WTC11 (cell line): Measurements from ENCODE around the gene ST8SIA1. TPM values are rescaled to one million over a fixed set of nuclear protein-coding genes. Genes with fewer than 3 reads are reported as not detected.

Experiments used
- ATAC-seq: fragments of 200-7000 bp; cut with Tn5 transposase; 2 replicates; pipeline ENCODE4 v1.10.0; 2021; ENCODE audit warnings: mild to moderate bottlenecking, moderate library complexity
- CTCF ChIA-PET: fragments of 300-600 bp; sonication (Branson Sonifier 250); formaldehyde crosslinking; loops from one replicate; lab custom pipeline; 2021; ENCODE audit warnings: antibody characterized with exemption; lab: Charles Lee
- POLR2A ChIA-PET: fragments of 350-600 bp; sonication (Branson Sonifier 250); formaldehyde crosslinking; loops from one replicate; lab custom pipeline; 2021; ENCODE audit warnings: antibody characterized with exemption; lab: Charles Lee
- DNase-seq: peaks from one replicate; pipeline ENCODE4 v3.0.0; 2021; ENCODE audit warnings: low spot score
- H3K27ac Mint-ChIP-seq: 2 replicates; pipeline ENCODE4 v1.8.0; 2021; ENCODE audit warnings: mixed read lengths
- H3K27me3 Mint-ChIP-seq: 2 replicates; pipeline ENCODE4 v1.8.0; 2021; ENCODE audit warnings: low read depth, mild to moderate bottlenecking, moderate library complexity, mixed read lengths
- H3K36me3 Mint-ChIP-seq: 2 replicates; pipeline ENCODE4 v1.8.0; 2021; ENCODE audit warnings: mixed read lengths
- H3K4me1 Mint-ChIP-seq: 2 replicates; pipeline ENCODE4 v1.8.0; 2022; ENCODE audit warnings: mixed read lengths
- H3K4me3 Mint-ChIP-seq: 2 replicates; pipeline ENCODE4 v1.8.0; 2021; ENCODE audit warnings: mild to moderate bottlenecking, moderate library complexity, mixed read lengths
- H3K9me3 Mint-ChIP-seq: 2 replicates; pipeline ENCODE4 v1.8.0; 2021; ENCODE audit warnings: mixed read lengths
- AFF4 ChIP-seq: sonication (generic); formaldehyde crosslinking; IDR thresholded peaks from 2 replicates; pipeline ENCODE4 v1.8.1; 2023; ENCODE audit warnings: mild to moderate bottlenecking, missing genetic modification reagents, borderline replicate concordance
- ESRRA ChIP-seq: sonication (generic); formaldehyde crosslinking; IDR thresholded peaks from 2 replicates; pipeline ENCODE4 v1.8.1; 2022; ENCODE audit warnings: mild to moderate bottlenecking, missing genetic modification reagents, borderline replicate concordance
- ETV6 ChIP-seq: sonication (generic); formaldehyde crosslinking; IDR thresholded peaks from 2 replicates; pipeline ENCODE4 v1.8.1; 2022; ENCODE audit warnings: mild to moderate bottlenecking, missing genetic modification reagents
- FOXK1 ChIP-seq: sonication (generic); formaldehyde crosslinking; IDR thresholded peaks from 2 replicates; pipeline ENCODE4 v1.8.0; 2022; ENCODE audit warnings: mild to moderate bottlenecking, moderate library complexity, missing genetic modification reagents
- FOXP1 ChIP-seq: sonication (generic); formaldehyde crosslinking; IDR thresholded peaks from 2 replicates; pipeline ENCODE4 v1.8.0; 2022; ENCODE audit warnings: missing genetic modification reagents, mild to moderate bottlenecking, moderate library complexity, borderline replicate concordance
- HMGA2 ChIP-seq: fragments of 250-450 bp; sonication (Bioruptor Pico); IDR thresholded peaks from 2 replicates; pipeline ENCODE4 v1.4.0; 2021; ENCODE audit warnings: mild to moderate bottlenecking, moderate library complexity
- JUN ChIP-seq: sonication (generic); formaldehyde crosslinking; IDR thresholded peaks from 2 replicates; pipeline ENCODE4 v1.8.0; 2023; ENCODE audit warnings: mild to moderate bottlenecking, missing genetic modification reagents
- KAT7 ChIP-seq: sonication (generic); formaldehyde crosslinking; IDR thresholded peaks from 2 replicates; pipeline ENCODE4 v1.8.1; 2023; ENCODE audit warnings: missing genetic modification reagents, mild to moderate bottlenecking, borderline replicate concordance
- MYBL2 ChIP-seq: sonication (generic); formaldehyde crosslinking; IDR thresholded peaks from 2 replicates; pipeline ENCODE4 v1.8.1; 2023; ENCODE audit warnings: mild to moderate bottlenecking, moderate library complexity, missing genetic modification reagents
- NR1H2 ChIP-seq: sonication (generic); formaldehyde crosslinking; IDR thresholded peaks from 2 replicates; pipeline ENCODE4 v1.9.0; 2021; ENCODE audit warnings: mild to moderate bottlenecking, moderate library complexity, missing genetic modification reagents
- NR3C1 ChIP-seq: sonication (generic); formaldehyde crosslinking; conservative IDR thresholded peaks from 2 replicates; pipeline ENCODE4 v1.8.1; 2023; ENCODE audit warnings: low read depth, mild to moderate bottlenecking, missing genetic modification reagents
- TCF7 ChIP-seq: sonication (generic); formaldehyde crosslinking; IDR thresholded peaks from 2 replicates; pipeline ENCODE4 v1.8.0; 2022; ENCODE audit warnings: mild to moderate bottlenecking, low read depth, missing genetic modification reagents, moderate library complexity
- ZNF121 ChIP-seq: sonication (generic); formaldehyde crosslinking; IDR thresholded peaks from 2 replicates; pipeline ENCODE4 v1.8.0; 2023; ENCODE audit warnings: missing genetic modification reagents
- ZNF263 ChIP-seq: sonication (generic); formaldehyde crosslinking; IDR thresholded peaks from 2 replicates; pipeline ENCODE4 v1.8.1; 2022; ENCODE audit warnings: low read depth, mild to moderate bottlenecking, moderate library complexity, missing genetic modification reagents
- ZNF396 ChIP-seq: fragments of 250-450 bp; sonication (Bioruptor Pico); IDR thresholded peaks from 2 replicates; pipeline ENCODE4 v1.8.0; 2021; ENCODE audit warnings: mild to moderate bottlenecking, moderate library complexity, borderline replicate concordance
- ZNF416 ChIP-seq: fragments of 250-450 bp; sonication (Bioruptor Pico); IDR thresholded peaks from 2 replicates; pipeline ENCODE4 v1.9.0; 2021; ENCODE audit warnings: mild to moderate bottlenecking, inconsistent platforms
- ZNF532 ChIP-seq: fragments of 250-450 bp; sonication (Bioruptor Pico); IDR thresholded peaks from 2 replicates; pipeline ENCODE4 v1.9.0; 2021; ENCODE audit warnings: mild to moderate bottlenecking, borderline replicate concordance
- total RNA-seq: library from RNA; stranded (reverse); gene quantifications from 3 replicates; pipeline ENCODE4 v1.2.3, GENCODE V29; 2021
- TF ChIP-seq, protein P1 (sequence below): sonication (generic); formaldehyde crosslinking; IDR thresholded peaks from 2 replicates; pipeline ENCODE4 v1.8.1; 2023; ENCODE audit warnings: mild to moderate bottlenecking, missing genetic modification reagents, moderate library complexity

The ST8SIA1 gene
- total RNA-seq, 1 experiment from 2014 or later = 2.3 TPM

DNA sequence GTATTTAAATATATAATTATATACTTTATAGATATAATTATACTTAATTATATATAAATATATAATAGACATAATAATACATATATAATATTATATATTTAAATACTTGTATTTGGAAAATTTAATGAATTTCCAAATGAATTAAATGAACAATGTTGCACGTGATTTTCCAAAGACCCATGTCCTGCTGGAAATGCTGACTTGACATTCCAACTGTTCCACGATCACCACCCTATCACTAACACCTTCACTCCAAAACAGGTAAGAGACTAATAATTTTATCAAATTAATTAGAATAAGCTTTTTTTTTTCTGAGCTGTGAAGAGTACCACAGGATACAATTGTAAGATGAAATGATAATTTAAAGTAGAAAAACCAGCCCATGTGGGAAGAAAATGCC is 103.4 kb downstream of the ST8SIA1 start:
- Mint-ChIP-seq H3K36me3 (no peaks in the 10 kb centered on the region), H3K4me3 (no peak overlapping the region), H3K27ac (no peak overlapping the region), H3K9me3 (no peaks in the 10 kb centered on the region), H3K27me3 (no peaks in the 10 kb centered on the region), H3K4me1 (peaks cover 14% of the 10 kb centered on the region)
- no peak for ATAC-seq
- DNase-seq = no peak
- ChIA-PET CTCF (interaction anchor here (1.2 to 2.1 kb wide), 6 partner anchors 25 to 229 kb away, joined by 3 to 22 read pairs (median 4); no protein-coding TSS in a partner anchor), POLR2A (no interaction called here)
- no peak for TF ChIP-seq NR3C1 (CRISPR knock-in tag)
- peak; percentile 88; the same call in 1 of the 2 replicates for TF ChIP-seq HMGA2 (CRISPR knock-in tag)

- Mint-ChIP-seq H3K4me3 (no peak overlapping the region), H3K9me3 (no peaks in the 10 kb centered on the region)
- no peak for ATAC-seq
- TF ChIP-seq FOXK1 (CRISPR knock-in tag) = no peak
- TF ChIP-seq ESRRA (CRISPR knock-in tag) = no peak
- TF ChIP-seq MYBL2 = no peak
- TF ChIP-seq HMGA2 (CRISPR knock-in tag) = no peak
- TF ChIP-seq KAT7 (CRISPR knock-in tag) = no peak
- TF ChIP-seq FOXP1 (CRISPR knock-in tag) = no peak
- TF ChIP-seq AFF4 (CRISPR knock-in tag) = no peak
- no peak for TF ChIP-seq TCF7 (CRISPR knock-in tag)
- TF ChIP-seq ETV6 (CRISPR knock-in tag) = no peak
- no peak for TF ChIP-seq ZNF263 (CRISPR knock-in tag)
- TF ChIP-seq NR1H2 (CRISPR knock-in tag) = no peak
- TF ChIP-seq, all 79 proteins: peak for 0
- ChIA-PET CTCF (interaction anchor here (0.6 to 2.1 kb wide), 3 partner anchors 105 to 532 kb away, joined by 3 to 22 read pairs (median 4); no protein-coding TSS in a partner anchor), POLR2A (no interaction called here)
- Mint-ChIP-seq H3K27me3 (no peaks in the 10 kb centered on the region), H3K36me3 (no peaks in the 10 kb centered on the region), H3K27ac (no peak overlapping the region), H3K4me1 (peaks cover 20% of the 10 kb centered on the region)
- DNase-seq = no peak
Measured at GRCh38 chr12:22230280-22230794, 104.2 kb downstream of the ST8SIA1 start.

GRCh38 chr12:22229652-22230279 is 104.7 kb downstream of the ST8SIA1 start:
- peaks cover 25% of the 10 kb centered on the region for H3K4me1 Mint-ChIP-seq
- no peak overlapping the region for H3K4me3 Mint-ChIP-seq
- CTCF ChIA-PET = interaction anchor here (0.6 to 1.9 kb wide), 2 partner anchors 106 to 532 kb away, joined by 3 to 4 read pairs; no protein-coding TSS in a partner anchor

More at GRCh38 chr12:22229652-22230279, 104.7 kb downstream of the ST8SIA1 start:
- Mint-ChIP-seq H3K27me3 (no peaks in the 10 kb centered on the region), H3K9me3 (no peaks in the 10 kb centered on the region), H3K27ac (no peak overlapping the region)
- no peak for DNase-seq
- TF ChIP-seq NR3C1 (CRISPR knock-in tag) = no peak
- TF ChIP-seq ZNF532 (CRISPR knock-in tag) = no peak
- no peak for TF ChIP-seq ZNF416 (CRISPR knock-in tag)
- no peak for TF ChIP-seq ZNF396 (CRISPR knock-in tag)
- no peak for TF ChIP-seq TCF7 (CRISPR knock-in tag)
- TF ChIP-seq ESRRA (CRISPR knock-in tag) = no peak
- TF ChIP-seq, protein P1, sequence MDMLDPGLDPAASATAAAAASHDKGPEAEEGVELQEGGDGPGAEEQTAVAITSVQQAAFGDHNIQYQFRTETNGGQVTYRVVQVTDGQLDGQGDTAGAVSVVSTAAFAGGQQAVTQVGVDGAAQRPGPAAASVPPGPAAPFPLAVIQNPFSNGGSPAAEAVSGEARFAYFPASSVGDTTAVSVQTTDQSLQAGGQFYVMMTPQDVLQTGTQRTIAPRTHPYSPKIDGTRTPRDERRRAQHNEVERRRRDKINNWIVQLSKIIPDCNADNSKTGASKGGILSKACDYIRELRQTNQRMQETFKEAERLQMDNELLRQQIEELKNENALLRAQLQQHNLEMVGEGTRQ = no peak
- TF ChIP-seq JUN (CRISPR knock-in tag) = no peak
- TF ChIP-seq ZNF121 (CRISPR knock-in tag) = no peak
- TF ChIP-seq, all 79 proteins: peak for 0
- no peaks in the 10 kb centered on the region for H3K36me3 Mint-ChIP-seq
- POLR2A ChIA-PET = interaction anchor here (0.7 kb wide), 1 partner anchor 110 kb away, joined by 5 read pairs; no protein-coding TSS in a partner anchor
- no peak for ATAC-seq
